Ascending aorta (tissue), 2 donors: ENCODE data around the gene TSPO2. TPM values are rescaled to one million over a fixed set of nuclear protein-coding genes. Genes with fewer than 3 reads are reported as not detected.

Experiments used
- DNase-seq, 2 donors: peaks; one replicate each; pipeline ENCODE4 v3.0.0-alpha.2; 2019; ENCODE audit warnings: low spot score in 2 of 2
- H3K27ac ChIP-seq, 2 donors: fragments of 200-600 bp; sonication (generic); one replicate each; pipeline ENCODE4 v1.5.1; 2016 to 2017; ENCODE audit warnings: mild to moderate bottlenecking in 1 of 2
- H3K27me3 ChIP-seq: fragments of 200-600 bp; sonication (generic); one replicate; pipeline ENCODE4 v1.5.1; 2017
- H3K36me3 ChIP-seq, 2 donors: fragments of 200-600 bp; sonication (generic); one replicate each; pipeline ENCODE4 v1.5.1; 2016
- H3K4me1 ChIP-seq, 2 donors: fragments of 200-600 bp; sonication (generic); one replicate each; pipeline ENCODE4 v1.5.1; 2016 to 2017; ENCODE audit warnings: mild to moderate bottlenecking in 1 of 2
- H3K4me3 ChIP-seq, 2 donors: fragments of 200-600 bp; sonication (generic); one replicate each; pipeline ENCODE4 v1.5.1; 2016 to 2017; ENCODE audit warnings: mild to moderate bottlenecking in 1 of 2
- H3K9me3 ChIP-seq, 2 donors: fragments of 200-600 bp; sonication (generic); one replicate each; pipeline ENCODE4 v1.5.1; 2016
- intact Hi-C: fragments of 100-400 bp; cut with DNase I; formaldehyde crosslinking; loops from one replicate; pipeline ENCODE4 v1.15.1; 2023
- total RNA-seq: library from RNA; depleted of rRNA; stranded (reverse); fragments of >200 nt; gene quantifications from one replicate; pipeline ENCODE4 v1.1.0, GENCODE V29; 2016
- TF ChIP-seq, protein P1 (sequence below), 3 experiments: fragments of 200-600 bp in 2 of 3; fragments of 450-650 bp in 1 of 3; sonication (generic) in 2 of 3; IDR thresholded peaks; one replicate each; pipeline ENCODE4 v1.5.1; 2016 to 2019; ENCODE audit warnings: antibody characterized with exemption in 3 of 3, mild to moderate bottlenecking in 1 of 3, moderate library complexity in 1 of 3

TSPO2 gene
- total RNA-seq, 1 donor from 2014 or later: not detected

DNA sequence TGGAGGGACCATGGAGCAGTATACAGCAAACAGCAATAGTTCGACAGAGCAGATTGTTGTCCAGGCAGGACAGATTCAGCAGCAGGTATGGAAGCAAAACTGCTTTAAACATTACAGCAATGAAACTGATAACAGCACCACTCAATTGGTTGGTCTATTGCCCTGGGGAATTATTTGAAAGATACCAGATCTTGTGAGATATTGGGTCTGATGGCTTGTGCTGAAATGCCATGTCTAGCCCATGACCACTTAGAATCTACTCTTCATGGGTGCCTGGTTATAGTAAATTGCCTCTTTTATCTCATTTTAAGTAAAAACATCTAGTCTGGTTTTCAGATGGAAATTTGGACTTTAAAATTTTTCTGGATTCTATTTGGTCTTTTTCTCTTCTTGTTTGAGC is 36.8 kb downstream of the TSPO2 start:
- Histone ChIP-seq H3K27me3 (no peaks in the 10 kb centered on the region), H3K9me3 (no peaks in the 10 kb centered on the region), H3K27ac (no peak overlapping the region), H3K4me3 (no peak overlapping the region), H3K36me3 (peaks cover 26 to 43% of the 10 kb centered on the region in 2 donors), H3K4me1 (peaks cover 7 to 20% of the 10 kb centered on the region in 2 donors)
- intact Hi-C loops: loop anchor here (10.0 kb wide), 5 partner anchors 346 to 1964 kb away; partner anchors contain the start of genes SAYSD1, TFEB and UBR2
- DNase-seq: no peak
- TF ChIP-seq, protein P1, sequence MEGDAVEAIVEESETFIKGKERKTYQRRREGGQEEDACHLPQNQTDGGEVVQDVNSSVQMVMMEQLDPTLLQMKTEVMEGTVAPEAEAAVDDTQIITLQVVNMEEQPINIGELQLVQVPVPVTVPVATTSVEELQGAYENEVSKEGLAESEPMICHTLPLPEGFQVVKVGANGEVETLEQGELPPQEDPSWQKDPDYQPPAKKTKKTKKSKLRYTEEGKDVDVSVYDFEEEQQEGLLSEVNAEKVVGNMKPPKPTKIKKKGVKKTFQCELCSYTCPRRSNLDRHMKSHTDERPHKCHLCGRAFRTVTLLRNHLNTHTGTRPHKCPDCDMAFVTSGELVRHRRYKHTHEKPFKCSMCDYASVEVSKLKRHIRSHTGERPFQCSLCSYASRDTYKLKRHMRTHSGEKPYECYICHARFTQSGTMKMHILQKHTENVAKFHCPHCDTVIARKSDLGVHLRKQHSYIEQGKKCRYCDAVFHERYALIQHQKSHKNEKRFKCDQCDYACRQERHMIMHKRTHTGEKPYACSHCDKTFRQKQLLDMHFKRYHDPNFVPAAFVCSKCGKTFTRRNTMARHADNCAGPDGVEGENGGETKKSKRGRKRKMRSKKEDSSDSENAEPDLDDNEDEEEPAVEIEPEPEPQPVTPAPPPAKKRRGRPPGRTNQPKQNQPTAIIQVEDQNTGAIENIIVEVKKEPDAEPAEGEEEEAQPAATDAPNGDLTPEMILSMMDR (IDR thresholded peaks at IDR 0.05): no peak

DNA sequence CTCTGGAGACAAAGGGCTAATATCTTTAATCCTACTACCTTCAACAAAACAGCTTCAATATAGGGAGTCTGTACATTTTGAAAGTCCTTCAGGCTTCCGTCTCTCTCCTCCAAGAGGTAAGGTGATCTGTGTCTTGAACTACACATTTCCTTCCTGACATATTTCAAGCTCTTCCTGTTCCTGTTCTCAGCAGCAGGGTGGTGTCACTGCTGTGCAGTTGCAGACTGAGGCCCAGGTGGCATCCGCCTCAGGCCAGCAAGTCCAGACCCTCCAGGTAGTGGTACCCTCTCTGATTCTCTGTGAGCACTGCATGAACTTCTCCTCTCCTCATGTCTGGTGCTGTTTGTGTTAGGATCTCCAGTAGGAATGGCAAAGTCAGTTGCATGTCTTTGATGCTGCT is 38.4 kb downstream of the TSPO2 start:
- Histone ChIP-seq H3K36me3 (peaks cover 37 to 53% of the 10 kb centered on the region in 2 donors), H3K27ac (no peak overlapping the region), H3K27me3 (no peaks in the 10 kb centered on the region), H3K4me1 (peaks cover 0 to 15% of the 10 kb centered on the region in 2 donors), H3K4me3 (no peak overlapping the region), H3K9me3 (no peaks in the 10 kb centered on the region)
- intact Hi-C loops: no loop called here
- TF ChIP-seq, protein P1 (IDR thresholded peaks at IDR 0.05): no peak
- no peak for DNase-seq

DNA sequence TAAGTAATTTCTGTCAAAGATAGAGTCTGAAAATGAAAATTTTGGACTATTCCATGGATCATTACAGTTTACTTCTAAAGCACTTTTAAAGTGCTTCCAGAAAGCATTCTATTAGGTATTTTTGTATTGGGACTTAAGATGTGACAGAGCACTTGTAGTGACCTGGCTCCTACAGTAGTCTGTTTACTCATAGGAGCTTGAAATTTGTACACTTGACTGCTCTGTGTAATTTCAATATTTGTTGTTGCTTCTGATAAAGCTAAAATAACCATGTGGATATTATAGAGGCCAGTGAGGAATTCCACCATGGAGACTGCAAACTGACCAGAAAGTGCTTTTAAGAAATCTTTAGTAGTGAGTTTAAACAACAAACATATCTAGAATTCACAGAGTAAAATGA is 40.8 kb downstream of the TSPO2 start:
- TF ChIP-seq, protein P1 (IDR thresholded peaks at IDR 0.05): no peak
- Histone ChIP-seq H3K27me3 (no peaks in the 10 kb centered on the region), H3K4me1 (no peaks in the 10 kb centered on the region), H3K36me3 (peaks cover 37 to 62% of the 10 kb centered on the region in 2 donors), H3K4me3 (no peak overlapping the region), H3K27ac (no peak overlapping the region), H3K9me3 (no peaks in the 10 kb centered on the region)
- no peak for DNase-seq
- intact Hi-C loops: no loop called here

DNA sequence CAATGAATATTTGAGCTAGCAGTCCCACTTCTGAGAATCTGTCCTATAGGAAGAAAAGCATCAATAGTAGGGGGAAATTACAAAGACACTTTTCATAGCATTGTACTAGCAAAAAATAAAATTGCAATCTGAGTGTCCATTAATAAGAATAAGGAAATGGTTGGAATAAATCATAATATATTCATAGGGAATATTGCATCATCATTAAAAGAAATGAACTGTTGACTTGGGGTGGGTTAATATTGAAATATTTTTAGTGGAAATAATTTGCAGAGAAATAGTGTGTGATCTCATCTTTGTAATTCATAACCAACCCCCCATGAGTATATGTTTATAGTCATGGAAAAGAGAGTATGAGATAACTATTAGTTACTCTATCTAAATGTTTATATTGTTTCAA is 42.9 kb downstream of the TSPO2 start:
- Histone ChIP-seq H3K4me1 (no peaks in the 10 kb centered on the region), H3K27ac (no peak overlapping the region), H3K4me3 (no peak overlapping the region), H3K27me3 (no peaks in the 10 kb centered on the region), H3K36me3 (peaks cover 41 to 63% of the 10 kb centered on the region in 2 donors), H3K9me3 (no peaks in the 10 kb centered on the region)
- intact Hi-C loops: no loop called here
- DNase-seq: no peak
- TF ChIP-seq, protein P1 (IDR thresholded peaks at IDR 0.05): no peak

DNA sequence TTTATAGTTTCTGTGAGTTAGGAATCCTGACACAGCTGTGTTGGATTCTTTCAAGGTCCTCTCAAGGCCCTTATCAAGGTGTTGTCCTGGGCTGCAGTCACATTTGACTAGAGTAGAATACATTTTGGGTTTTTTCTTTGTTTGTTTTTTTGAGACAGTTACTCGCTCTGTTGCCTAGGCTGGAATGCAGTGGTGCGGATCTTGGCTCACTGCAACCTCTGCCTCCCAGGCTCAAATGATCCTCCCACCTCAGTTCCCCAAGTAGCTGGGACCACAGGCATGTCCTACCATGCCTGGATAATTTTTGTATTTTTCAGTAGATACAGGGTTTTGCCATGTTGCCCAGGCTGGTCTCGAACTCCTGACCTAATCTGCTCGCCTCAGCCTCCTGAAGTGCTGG is 46.2 kb downstream of the TSPO2 start:
- peaks cover 47 to 68% of the 10 kb centered on the region in 2 donors for H3K36me3 ChIP-seq
- no peak overlapping the region for H3K4me3 ChIP-seq
- TF ChIP-seq, protein P1 (IDR thresholded peaks at IDR 0.05): no peak
- no peaks in the 10 kb centered on the region for H3K27me3 ChIP-seq
- DNase-seq: no peak
- H3K27ac ChIP-seq: no peak overlapping the region
- H3K4me1 ChIP-seq: no peaks in the 10 kb centered on the region
- H3K9me3 ChIP-seq: no peaks in the 10 kb centered on the region
- intact Hi-C loops: no loop called here
